Right lung (tissue), 5 donors: ENCODE data around the gene AHCYL1. TPM values are rescaled to one million over a fixed set of nuclear protein-coding genes. Genes with fewer than 3 reads are reported as not detected.

Experiments used
- DNase-seq, 2 donors: peaks; one replicate each; pipeline ENCODE4 v3.0.0-alpha.2; 2013
- polyA plus RNA-seq, 5 donors: library from polyadenylated mRNA; unstranded; fragments of 120-200 nt; gene quantifications; one replicate each; pipeline versions ENCODE4 v1.2.1 to v1.2.3, GENCODE V29; 2013; ENCODE audit warnings: inconsistent platforms in 1 of 5, low replicate concordance in 1 of 5; ENCODE audit not compliant: insufficient read length in 5 of 5, insufficient read depth in 1 of 5

The AHCYL1 gene
- polyA plus RNA-seq, 5 donors, result 66.7 to 88.5 (median 85.4) TPM

- DNase-seq, result no peak
Observed at GRCh38 chr1:109974191-109974590, 10.4 kb upstream of the AHCYL1 start.

GRCh38 chr1:109975718-109976117 lies 8.8 kb upstream of the AHCYL1 start:
- no peak for DNase-seq

- DNase-seq, result no peak
Observed at GRCh38 chr1:109976762-109977161, 7.8 kb upstream of the AHCYL1 start.

GRCh38 chr1:109977225-109977624 lies 7.3 kb upstream of the AHCYL1 start:
- no peak for DNase-seq

GRCh38 chr1:109977657-109978378 lies 6.7 kb upstream of the AHCYL1 start:
- DNase-seq, result no peak

GRCh38 chr1:109978761-109979488 lies 5.6 kb upstream of the AHCYL1 start:
- no peak for DNase-seq

GRCh38 chr1:109979489-109980091 lies 5.0 kb upstream of the AHCYL1 start:
- no peak for DNase-seq

- no peak for DNase-seq
Observed at GRCh38 chr1:109980324-109981003, 4.1 kb upstream of the AHCYL1 start.

GRCh38 chr1:109981004-109981335 lies 3.6 kb upstream of the AHCYL1 start:
- no peak for DNase-seq

GRCh38 chr1:109983380-109984189 lies 980 bp upstream of the AHCYL1 start:
- no peak for DNase-seq

GRCh38 chr1:109984190-109984455 lies 442 bp upstream of the AHCYL1 start:
- DNase-seq, result no peak

GRCh38 chr1:109985247-109986053 lies 885 bp downstream of the AHCYL1 start:
- DNase-seq, result peak; percentile 45 to 61

- no peak for DNase-seq
Observed at GRCh38 chr1:109986054-109986444, 1.5 kb downstream of the AHCYL1 start.

GRCh38 chr1:109988349-109988914 lies 3.9 kb downstream of the AHCYL1 start:
- DNase-seq, result no peak

GRCh38 chr1:109989506-109990301 lies 5.1 kb downstream of the AHCYL1 start:
- no peak for DNase-seq

- no peak for DNase-seq
Observed at GRCh38 chr1:109990302-109990653, 5.7 kb downstream of the AHCYL1 start.

- no peak for DNase-seq
Observed at GRCh38 chr1:109991400-109991925, 6.9 kb downstream of the AHCYL1 start.

GRCh38 chr1:109993885-109994284 lies 9.3 kb downstream of the AHCYL1 start:
- DNase-seq, result peak; percentile 36 to 53

GRCh38 chr1:109994654-109995053 lies 10.1 kb downstream of the AHCYL1 start:
- DNase-seq, result no peak

- DNase-seq, result no peak
Observed at GRCh38 chr1:109995536-109995935, 11.0 kb downstream of the AHCYL1 start.
